Measurements from ENCODE around the gene SETD1A. TPM values are rescaled to one million over a fixed set of nuclear protein-coding genes. Genes with fewer than 3 reads are reported as not detected.

Gene SETD1A
- polyA plus RNA-seq, 3 donors from 2014 or later: 1.8 to 2.4 TPM; not detected in 1

DNA sequence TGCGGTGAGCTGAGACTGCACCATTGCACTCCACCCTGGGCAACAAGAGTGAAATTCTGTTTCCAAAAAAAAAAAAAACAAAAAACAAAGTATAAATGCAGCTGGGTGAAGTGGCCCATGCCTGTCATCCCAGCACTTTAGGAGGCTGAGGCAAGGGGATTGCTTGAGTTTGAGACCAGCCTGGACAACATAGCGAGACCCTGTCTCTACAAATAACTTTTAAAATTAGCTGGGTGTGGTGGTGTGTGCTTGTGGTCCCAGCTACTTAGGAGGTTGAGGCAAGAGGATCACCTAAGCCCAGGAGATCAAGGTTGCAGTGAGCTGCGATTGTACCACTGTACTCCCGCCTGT lies 65.7 kb downstream of the SETD1A start:
- Mint-ChIP-seq H3K4me3 (no peak overlapping the region), H3K9me3 (no peaks in the 10 kb centered on the region), H3K36me3 (no peaks in the 10 kb centered on the region), H3K4me1 (no peaks in the 10 kb centered on the region), H3K27ac (no peak overlapping the region), H3K27me3 (ENCODE audit: low read depth in 3 of 3) (peaks cover 1 to 6% (median 3%) of the 10 kb centered on the region in 3 donors)
- no peak for DNase-seq

DNA sequence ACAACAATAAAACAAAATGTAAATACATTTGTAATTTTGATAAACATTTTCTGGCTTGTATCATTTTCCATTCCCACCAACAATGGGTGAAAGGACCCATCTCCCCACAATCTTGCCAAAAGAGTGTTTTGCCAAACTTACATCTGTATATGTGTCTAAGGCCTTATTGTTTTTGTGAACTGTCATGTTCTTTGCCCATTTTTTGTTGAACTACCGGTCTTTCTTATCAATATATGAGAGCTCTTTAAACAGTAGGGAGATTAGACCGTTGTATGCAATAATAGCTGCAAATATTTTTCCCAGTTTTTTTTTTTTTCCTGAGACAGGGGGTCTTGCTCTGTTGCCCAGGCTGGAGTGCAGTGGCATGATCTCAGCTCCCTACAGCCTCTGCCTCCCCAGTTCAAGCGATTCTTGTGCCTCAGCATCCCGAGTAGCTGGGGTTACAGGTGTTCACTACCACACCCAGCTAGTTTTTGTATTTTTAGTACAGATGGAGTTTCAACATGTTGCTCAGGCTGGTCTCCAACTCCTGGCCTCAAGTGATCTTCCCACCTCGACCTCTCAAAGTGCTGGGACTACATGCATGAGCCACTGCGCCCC lies 66.2 kb downstream of the SETD1A start:
- peaks cover 1 to 6% (median 3%) of the 10 kb centered on the region in 3 donors for H3K27me3 Mint-ChIP-seq (ENCODE audit: low read depth in 3 of 3)
- no peaks in the 10 kb centered on the region for H3K36me3 Mint-ChIP-seq

DNA sequence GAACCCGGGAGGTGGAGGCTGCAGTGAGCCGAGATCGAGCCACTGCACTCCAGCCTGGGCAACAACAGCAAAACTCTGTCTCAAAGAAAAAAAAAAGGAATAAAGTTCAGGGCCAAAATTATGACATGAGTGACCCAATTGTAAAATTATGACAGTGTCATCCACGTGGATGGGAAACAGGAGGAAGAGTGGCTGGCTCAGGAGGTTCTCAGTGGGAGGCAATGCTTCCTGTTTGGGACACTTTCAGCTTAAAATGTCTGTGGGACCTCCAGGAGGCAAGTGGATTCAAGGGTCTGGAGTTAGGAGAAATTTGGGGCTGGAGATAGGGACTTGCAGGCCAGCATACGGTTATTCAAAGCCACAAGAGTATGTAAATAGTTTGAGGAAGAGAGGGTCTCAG lies 67.8 kb downstream of the SETD1A start:
- no peak for DNase-seq
- H3K36me3 Mint-ChIP-seq: no peaks in the 10 kb centered on the region

More for the DNA sequence above, 66.2 kb downstream of the SETD1A start:
- Mint-ChIP-seq H3K4me3 (no peak overlapping the region), H3K9me3 (no peaks in the 10 kb centered on the region), H3K27ac (no peak overlapping the region), H3K4me1 (no peaks in the 10 kb centered on the region)
- no peak for DNase-seq

DNA sequence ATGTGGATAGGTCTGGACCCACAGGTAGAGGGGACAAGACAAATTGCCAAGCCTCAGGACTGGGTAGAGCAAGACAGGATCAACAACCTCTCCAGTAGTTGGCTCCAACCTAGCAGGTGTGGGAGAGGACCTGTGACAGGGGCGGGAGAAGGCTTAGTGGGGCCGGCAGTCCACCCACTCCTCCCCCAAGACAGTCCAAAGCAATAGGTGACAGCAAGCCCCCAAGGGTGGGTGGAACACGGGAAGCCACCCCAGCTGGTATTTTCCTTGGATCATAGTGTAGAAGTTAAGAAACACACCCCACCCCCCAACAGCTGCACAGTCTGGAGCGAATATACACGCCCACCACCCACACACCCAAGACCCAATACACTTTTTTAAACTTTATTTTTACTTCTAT lies 71.7 kb downstream of the SETD1A start:
- Mint-ChIP-seq H3K27ac (peak overlapping the region in 1 of 6 donors; percentile 17), H3K36me3 (no peaks in the 10 kb centered on the region), H3K27me3 (ENCODE audit: low read depth in 3 of 3) (peaks cover 15 to 19% (median 18%) of the 10 kb centered on the region in 3 donors), H3K9me3 (peaks cover 0 to 2% (median 0%) of the 10 kb centered on the region in 6 donors), H3K4me1 (peaks cover 15 to 18% of the 10 kb centered on the region in 2 donors), H3K4me3 (no peak overlapping the region)
- no peak for DNase-seq

More for the DNA sequence above, 67.8 kb downstream of the SETD1A start:
- no peaks in the 10 kb centered on the region for H3K9me3 Mint-ChIP-seq
- H3K27me3 Mint-ChIP-seq (ENCODE audit: low read depth in 3 of 3): peaks cover 1 to 3% (median 3%) of the 10 kb centered on the region in 3 donors
- peak overlapping the region in 3 of 6 donors; percentile 50 to 62 (median 60) for H3K27ac Mint-ChIP-seq
- no peak overlapping the region for H3K4me3 Mint-ChIP-seq
- no peaks in the 10 kb centered on the region for H3K4me1 Mint-ChIP-seq

DNA sequence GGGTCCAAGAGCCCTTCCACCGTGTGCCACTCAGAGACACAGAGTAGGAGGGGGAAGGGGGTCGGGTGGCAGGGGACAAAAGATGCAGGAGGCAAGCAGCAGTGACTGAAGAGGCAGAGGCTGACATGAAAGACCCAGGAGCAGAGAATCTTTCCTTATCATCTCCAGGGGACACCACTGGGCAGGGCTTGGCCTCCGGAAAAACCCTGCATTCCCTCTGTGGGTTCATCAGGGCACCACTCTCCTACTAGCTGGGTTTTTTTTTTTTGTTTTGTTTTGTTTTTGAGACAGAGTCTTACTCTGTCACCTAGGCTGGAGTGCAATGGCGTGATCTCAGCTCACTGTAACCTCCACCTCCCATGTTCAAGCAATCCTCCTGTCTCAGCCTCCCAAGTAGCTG lies 73.7 kb downstream of the SETD1A start:
- peaks cover 0 to 2% (median 0%) of the 10 kb centered on the region in 6 donors for H3K9me3 Mint-ChIP-seq
- peak overlapping the region in 1 of 5 donors; percentile 98 for H3K4me3 Mint-ChIP-seq
- peaks cover 16 to 17% (median 16%) of the 10 kb centered on the region in 3 donors for H3K27me3 Mint-ChIP-seq (ENCODE audit: low read depth in 3 of 3)
- H3K4me1 Mint-ChIP-seq: peaks cover 24 to 29% of the 10 kb centered on the region in 2 donors
- DNase-seq: no peak
- peaks cover 0 to 4% (median 0%) of the 10 kb centered on the region in 3 donors for H3K36me3 Mint-ChIP-seq
- H3K27ac Mint-ChIP-seq: peak overlapping the region; percentile 94 to 99 (median 98)

DNA sequence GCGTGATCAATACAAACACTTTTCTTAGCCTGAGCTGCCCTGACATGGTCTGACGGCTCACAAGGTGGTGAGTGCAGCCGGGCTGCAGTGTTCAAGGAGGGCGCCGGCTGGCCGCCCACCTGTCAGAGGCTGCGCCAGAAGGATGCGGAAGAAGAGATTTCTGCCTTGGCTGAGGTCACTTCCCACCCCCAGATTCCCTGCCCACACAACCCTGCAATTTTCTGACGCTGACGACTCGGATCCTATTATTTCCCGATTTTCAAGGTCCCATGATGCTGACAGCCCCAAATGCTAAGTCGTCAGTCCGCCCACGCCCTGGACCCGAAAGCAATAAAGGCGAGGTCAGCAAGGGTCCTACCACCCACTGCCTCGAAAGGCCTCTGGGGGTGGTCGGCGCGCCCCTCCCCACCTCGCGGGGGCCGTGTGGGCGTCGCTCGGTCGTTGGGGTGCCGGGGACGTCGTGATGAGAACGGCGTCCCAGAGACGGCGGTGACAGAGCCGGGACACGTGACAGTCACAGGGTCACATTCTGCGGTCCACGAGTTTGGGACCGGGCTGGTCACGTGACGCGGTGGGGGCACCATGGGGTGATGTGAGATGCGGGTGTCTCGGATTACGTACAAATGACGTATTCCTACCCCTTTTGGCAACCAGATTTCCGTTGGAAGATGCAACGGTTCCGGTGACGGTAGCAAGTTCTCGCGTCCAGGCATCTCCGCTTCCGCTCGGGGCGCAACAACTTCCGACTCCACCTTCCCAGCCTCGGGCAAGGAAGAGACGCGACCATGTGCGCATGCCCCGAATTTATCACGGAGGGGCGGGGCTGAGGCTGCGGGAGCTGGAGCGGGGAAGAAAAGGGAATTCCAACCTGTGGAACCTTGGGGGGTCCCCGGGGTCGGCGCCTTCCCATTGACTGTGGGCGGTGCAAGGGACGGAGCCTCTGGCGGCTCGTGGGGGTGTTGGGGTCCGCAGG lies 75.5 kb downstream of the SETD1A start, which contains the start of gene STX4:
Gene STX4, plus strand, starts transcription at position 823 of the 973 bp plus-strand sequence. CDS start 248 bp downstream, outside the sequence.
- H3K9me3 Mint-ChIP-seq: peaks cover 0 to 2% (median 0%) of the 10 kb centered on the region in 6 donors
- H3K27ac Mint-ChIP-seq: peak within 1 kb of the TSS; percentile 94 to 99 (median 98)
- peaks cover 0 to 12% (median 0%) of the 10 kb centered on the region in 3 donors for H3K36me3 Mint-ChIP-seq
- H3K4me3 Mint-ChIP-seq: peak within 1 kb of the TSS; percentile 87 to 98 (median 92)
- H3K27me3 Mint-ChIP-seq (ENCODE audit: low read depth in 3 of 3): peaks cover 16 to 17% (median 16%) of the 10 kb centered on the region in 3 donors
- H3K4me1 Mint-ChIP-seq: peaks cover 26 to 34% of the 10 kb centered on the region in 2 donors
- DNase-seq: peak; percentile 99

DNA sequence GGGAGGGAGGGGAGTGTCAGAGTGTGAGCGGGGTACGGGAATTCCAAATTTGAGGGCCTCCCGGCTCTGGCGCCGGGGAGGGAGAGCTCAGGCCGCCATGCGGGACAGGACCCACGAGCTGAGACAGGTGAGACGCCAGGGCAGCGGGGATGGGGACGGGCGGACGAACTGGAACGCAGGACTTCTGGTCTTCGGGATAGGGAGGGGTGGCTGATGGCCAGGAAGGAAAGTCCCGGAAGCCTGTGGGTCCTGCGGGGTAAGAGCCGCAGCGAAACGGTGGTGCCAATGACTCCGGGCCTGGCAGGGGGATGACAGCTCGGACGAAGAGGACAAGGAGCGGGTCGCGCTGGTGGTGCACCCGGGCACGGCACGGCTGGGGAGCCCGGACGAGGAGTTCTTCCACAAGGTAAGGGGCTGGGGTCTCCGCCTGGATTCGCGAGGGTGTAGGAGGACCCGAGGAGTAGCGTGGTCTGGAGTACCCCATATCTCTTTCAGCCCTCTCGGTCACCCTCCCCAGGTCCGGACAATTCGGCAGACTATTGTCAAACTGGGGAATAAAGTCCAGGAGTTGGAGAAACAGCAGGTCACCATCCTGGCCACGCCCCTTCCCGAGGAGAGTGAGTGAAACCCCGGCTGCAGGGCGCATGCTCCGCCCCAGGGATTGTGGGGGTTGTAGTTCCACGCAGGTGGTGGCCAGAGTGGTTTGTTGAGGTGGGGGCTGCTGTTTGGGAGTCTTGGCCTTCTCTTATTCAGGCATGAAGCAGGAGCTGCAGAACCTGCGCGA lies 76.3 kb downstream of the SETD1A start:
- H3K4me3 Mint-ChIP-seq: peak overlapping the region; percentile 87 to 98 (median 92)
- H3K4me1 Mint-ChIP-seq: peaks cover 26 to 34% of the 10 kb centered on the region in 2 donors
- peaks cover 0 to 19% (median 0%) of the 10 kb centered on the region in 3 donors for H3K36me3 Mint-ChIP-seq
- DNase-seq: peak; percentile 83 to 85 (median 84)
- H3K9me3 Mint-ChIP-seq: peaks cover 0 to 2% (median 0%) of the 10 kb centered on the region in 6 donors
- H3K27ac Mint-ChIP-seq: peak overlapping the region; percentile 94 to 99 (median 98)
- peaks cover 15 to 17% (median 16%) of the 10 kb centered on the region in 3 donors for H3K27me3 Mint-ChIP-seq (ENCODE audit: low read depth in 3 of 3)

Other genes starting within 250 kb of the SETD1A start
- gene PHKG2, start 209.3 kb upstream of the SETD1A start, polyA plus RNA-seq: 10 to 100 TPM; 49.2 to 91.0 (median 62.7) TPM
- gene CFAP119, start 195.7 kb upstream of the SETD1A start, polyA plus RNA-seq: 1 to 10 TPM in 1 of 3 donors, under 1 TPM in 1, not detected in 1; 0.76 to 1.0 TPM
- gene RNF40, start 195.4 kb upstream of the SETD1A start, polyA plus RNA-seq: 10 to 100 TPM; 19.3 to 87.3 (median 24.6) TPM
- 1 to 10 TPM in 1 of 3 donors, under 1 TPM in 2; 0.09 to 1.1 (median 0.16) TPM for gene ZNF629, start 170.5 kb upstream of the SETD1A start, polyA plus RNA-seq
- 10 to 100 TPM; 44.5 to 80.0 (median 60.7) TPM for gene BCL7C, start 63.7 kb upstream of the SETD1A start, polyA plus RNA-seq
- gene CTF1, start 61.1 kb upstream of the SETD1A start, polyA plus RNA-seq: not detected
- gene FBXL19, start 34.2 kb upstream of the SETD1A start, polyA plus RNA-seq: 1 to 10 TPM in 1 of 3 donors, under 1 TPM in 2; 0.18 to 1.1 (median 0.22) TPM
- 10 to 100 TPM; 31.4 to 50.0 (median 40.3) TPM for gene ORAI3, start 8.7 kb upstream of the SETD1A start, polyA plus RNA-seq
- gene HSD3B7, start 27.5 kb downstream of the SETD1A start, polyA plus RNA-seq: not detected
- gene STX1B, start 52.9 kb downstream of the SETD1A start, polyA plus RNA-seq: not detected
- 10 to 100 TPM; 31.3 to 46.4 (median 33.3) TPM for gene STX4, start 75.8 kb downstream of the SETD1A start, polyA plus RNA-seq
- gene ZNF668, start 116.5 kb downstream of the SETD1A start, polyA plus RNA-seq: 10 to 100 TPM in 2 of 3 donors, 1 to 10 TPM in 1; 6.8 to 17.2 (median 10.1) TPM
- gene ZNF646, start 116.7 kb downstream of the SETD1A start, polyA plus RNA-seq: 10 to 100 TPM in 1 of 3 donors, 1 to 10 TPM in 1, under 1 TPM in 1; 0.93 to 11.5 (median 2.5) TPM
- 1 to 10 TPM in 1 of 3 donors, under 1 TPM in 2; 0.27 to 1.4 (median 0.63) TPM for gene PRSS53, start 131.2 kb downstream of the SETD1A start, polyA plus RNA-seq
- gene VKORC1, start 137.0 kb downstream of the SETD1A start, polyA plus RNA-seq: 100 to 1,000 TPM; 114 to 164 (median 116) TPM
- gene BCKDK, start 150.6 kb downstream of the SETD1A start, polyA plus RNA-seq: 10 to 100 TPM; 21.4 to 50.3 (median 30.1) TPM
- 10 to 100 TPM; 29.4 to 53.9 (median 32.6) TPM for gene KAT8, start 159.9 kb downstream of the SETD1A start, polyA plus RNA-seq
- gene PRSS8, start 178.0 kb downstream of the SETD1A start, polyA plus RNA-seq: not detected
- gene PRSS36, start 192.3 kb downstream of the SETD1A start, polyA plus RNA-seq: 1 to 10 TPM; 3.4 to 8.6 (median 6.9) TPM
- gene FUS, start 222.4 kb downstream of the SETD1A start, polyA plus RNA-seq: 100 to 1,000 TPM in 1 of 3 donors, 10 to 100 TPM in 2; 73.4 to 169 (median 87.4) TPM
- 100 to 1,000 TPM in 2 of 3 donors, 10 to 100 TPM in 1; 91.2 to 133 (median 118) TPM for gene PYCARD, start 245.0 kb downstream of the SETD1A start, polyA plus RNA-seq